DMS 273 treated with DMSO at 0.1 percent for 48 hours (cell line): ENCODE data around the gene ZNRD2.

Experiments used
- DNase-seq: peaks from one replicate; lab custom pipeline; 2025; lab: John Stamatoyannopoulos, UW

The ZNRD2 gene

GRCh38 chr11:65611028-65611757, 40.9 kb downstream of the ZNRD2 start:
- DNase-seq = no peak

GRCh38 chr11:65611758-65612603, 41.7 kb downstream of the ZNRD2 start:
- no peak for DNase-seq

GRCh38 chr11:65612691-65613090, 42.4 kb downstream of the ZNRD2 start:
- no peak for DNase-seq

GRCh38 chr11:65613091-65613928, 43.0 kb downstream of the ZNRD2 start:
- no peak for DNase-seq

GRCh38 chr11:65615229-65615949, 45.1 kb downstream of the ZNRD2 start, which contains the start of gene PCNX3:
Gene PCNX3, plus strand, starts transcription at chr11:65615776. Its CDS starts 536 bp downstream, at chr11:65616312.
- peak; percentile 100 for DNase-seq

- no peak for DNase-seq
Measured at GRCh38 chr11:65615950-65616574, 45.8 kb downstream of the ZNRD2 start.

GRCh38 chr11:65616575-65617001, 46.3 kb downstream of the ZNRD2 start:
- DNase-seq = no peak

GRCh38 chr11:65617136-65617850, 47.0 kb downstream of the ZNRD2 start:
- DNase-seq = no peak

- DNase-seq = no peak
Measured at GRCh38 chr11:65617990-65618751, 47.9 kb downstream of the ZNRD2 start.

- DNase-seq = no peak
Measured at GRCh38 chr11:65618763-65619162, 48.5 kb downstream of the ZNRD2 start.

GRCh38 chr11:65619281-65619928, 49.1 kb downstream of the ZNRD2 start:
- DNase-seq = no peak

GRCh38 chr11:65620666-65621065, 50.4 kb downstream of the ZNRD2 start:
- no peak for DNase-seq

GRCh38 chr11:65621460-65621859, 51.2 kb downstream of the ZNRD2 start:
- no peak for DNase-seq
